Measurements from ENCODE around the gene TSPAN18.

The TSPAN18 gene

GRCh38 chr11:44833221-44833876 lies 106.6 kb downstream of the TSPAN18 start:
- H3K4me3 ChIP-seq (ENCODE audit: low read depth, low read length), result no peak overlapping the region
- in situ Hi-C loops (cut with HindIII; ENCODE audit: low sequenced_read_pairs), result no loop called here
- DNase-seq (ENCODE audit: low read depth, low spot score), result no peak
- TF ChIP-seq CTCF (IDR thresholded peaks at IDR 0.05; ENCODE audit: low read depth, low read length), result no peak

- DNase-seq (ENCODE audit: low read depth, low spot score), result no peak
- in situ Hi-C loops (cut with HindIII; ENCODE audit: low sequenced_read_pairs), result no loop called here
- TF ChIP-seq CTCF (IDR thresholded peaks at IDR 0.05; ENCODE audit: low read depth, low read length), result no peak
- no peak overlapping the region for H3K4me3 ChIP-seq (ENCODE audit: low read depth, low read length)
Measured at GRCh38 chr11:44833877-44834452, 107.2 kb downstream of the TSPAN18 start.

- DNase-seq (ENCODE audit: low read depth, low spot score), result no peak
- in situ Hi-C loops (cut with HindIII; ENCODE audit: low sequenced_read_pairs), result no loop called here
- TF ChIP-seq CTCF (IDR thresholded peaks at IDR 0.05; ENCODE audit: low read depth, low read length), result no peak
- H3K4me3 ChIP-seq (ENCODE audit: low read depth, low read length), result no peak overlapping the region
Measured at GRCh38 chr11:44834846-44835245, 108.1 kb downstream of the TSPAN18 start.

- no peak overlapping the region for H3K4me3 ChIP-seq (ENCODE audit: low read depth, low read length)
- no peak for DNase-seq (ENCODE audit: low read depth, low spot score)
- TF ChIP-seq CTCF (IDR thresholded peaks at IDR 0.05; ENCODE audit: low read depth, low read length), result no peak
- in situ Hi-C loops (cut with HindIII; ENCODE audit: low sequenced_read_pairs), result no loop called here
Measured at GRCh38 chr11:44835296-44835695, 108.5 kb downstream of the TSPAN18 start.

GRCh38 chr11:44835938-44836337 lies 109.2 kb downstream of the TSPAN18 start:
- no peak for DNase-seq (ENCODE audit: low read depth, low spot score)
- in situ Hi-C loops (cut with HindIII; ENCODE audit: low sequenced_read_pairs), result no loop called here
- TF ChIP-seq CTCF (IDR thresholded peaks at IDR 0.05; ENCODE audit: low read depth, low read length), result no peak
- no peak overlapping the region for H3K4me3 ChIP-seq (ENCODE audit: low read depth, low read length)

- in situ Hi-C loops (cut with HindIII; ENCODE audit: low sequenced_read_pairs), result no loop called here
- peak; percentile 5 for DNase-seq (ENCODE audit: low read depth, low spot score)
- H3K4me3 ChIP-seq (ENCODE audit: low read depth, low read length), result no peak overlapping the region
- TF ChIP-seq CTCF (IDR thresholded peaks at IDR 0.05; ENCODE audit: low read depth, low read length), result no peak
Measured at GRCh38 chr11:44837661-44838060, 110.9 kb downstream of the TSPAN18 start.
